ENCODE measurements around the gene GRM3.

GRCh38 chr7:86846494-86847190, 202.9 kb downstream of the GRM3 start:
- TF ChIP-seq POLR2A (IDR thresholded peaks at IDR 0.05; ENCODE audit: control extremely low read depth in 1 of 2, low read depth in 2 of 2, low read length in 2 of 2) (no peak), POLR2AphosphoS5 (IDR thresholded peaks at IDR 0.05; ENCODE audit: low read depth, low read length) (no peak), EP300 (IDR thresholded peaks at IDR 0.05; ENCODE audit: borderline replicate concordance in 1 of 2, low read depth in 2 of 2, low read length in 2 of 2) (no peak), RAD21 (IDR thresholded peaks at IDR 0.05 in 1 of 2, conservative IDR thresholded peaks at IDR 0.05 in 1 of 2; ENCODE audit: low read depth in 2 of 2, low read length in 2 of 2) (no peak), RXRA (IDR thresholded peaks at IDR 0.05; ENCODE audit: insufficient read depth, low read depth, low read length) (no peak), CTCF (IDR thresholded peaks at IDR 0.05; ENCODE audit: control extremely low read depth in 1 of 3, insufficient read depth in 1 of 3, low read depth in 1 of 3, low read length in 3 of 3) (no peak), CTBP2 (IDR thresholded peaks at IDR 0.05; ENCODE audit: borderline replicate concordance, insufficient read depth, insufficient read length, low read length) (no peak), KDM1A (IDR thresholded peaks at IDR 0.05; ENCODE audit: borderline replicate concordance, low read length) (no peak), RNF2 (IDR thresholded peaks at IDR 0.05; ENCODE audit: borderline replicate concordance, low read depth, low read length, missing control alignments, poor library complexity, severe bottlenecking) (no peak), YY1 (IDR thresholded peaks at IDR 0.05; ENCODE audit: low read depth, low read length) (no peak)

All from H1 (cell line).